Activated CD4-positive, alpha-beta T cell treated with anti-CD3 and anti-CD28 coated beads, Interleukin-2, Interleukin-4, amounts not matched to agents 100 ng/mL and 50 ng/mL, durations not matched to agents 16 hours and 8 hours (primary cell): Measurements from ENCODE around the gene C14orf132.

ENCODE experiments used
- DNase-seq: peaks from one replicate; pipeline ENCODE4 v3.0.0-alpha.2; 2020; ENCODE audit warnings: low spot score

Gene C14orf132

DNA sequence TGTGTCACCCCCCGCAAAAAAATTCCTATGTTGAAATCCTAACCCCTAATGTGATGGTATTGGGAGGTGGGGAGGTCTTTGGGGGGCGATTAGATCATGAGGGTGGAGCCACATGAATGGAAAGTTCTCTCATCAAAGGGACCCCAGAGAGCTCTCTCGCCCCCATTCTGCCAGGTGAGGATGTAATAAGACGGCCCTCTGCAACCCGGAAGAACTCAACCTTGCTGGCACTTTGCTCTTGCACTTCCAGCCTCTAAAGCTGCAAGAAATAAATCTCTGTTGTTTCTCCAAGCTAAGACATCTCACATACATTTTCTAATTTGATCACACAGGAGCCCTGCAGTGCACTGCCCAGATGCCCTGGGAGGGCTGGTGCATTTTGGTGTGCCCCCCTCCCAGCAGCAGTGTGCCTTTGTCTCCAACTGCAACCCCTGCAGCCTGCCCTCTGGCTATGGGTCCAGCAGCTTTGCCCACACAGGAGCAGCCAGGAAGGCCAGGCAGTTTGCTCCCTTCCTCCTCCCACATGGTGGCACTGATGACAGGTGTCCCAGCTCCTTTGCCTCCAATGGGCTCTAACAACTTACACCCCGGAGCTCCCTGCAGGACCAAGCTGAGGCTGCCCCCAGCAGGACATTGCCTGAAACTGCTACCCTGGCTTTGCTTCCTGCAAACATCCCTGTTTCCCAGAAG is 59.3 kb downstream of the C14orf132 start:
- peak; percentile 17 for DNase-seq

DNA sequence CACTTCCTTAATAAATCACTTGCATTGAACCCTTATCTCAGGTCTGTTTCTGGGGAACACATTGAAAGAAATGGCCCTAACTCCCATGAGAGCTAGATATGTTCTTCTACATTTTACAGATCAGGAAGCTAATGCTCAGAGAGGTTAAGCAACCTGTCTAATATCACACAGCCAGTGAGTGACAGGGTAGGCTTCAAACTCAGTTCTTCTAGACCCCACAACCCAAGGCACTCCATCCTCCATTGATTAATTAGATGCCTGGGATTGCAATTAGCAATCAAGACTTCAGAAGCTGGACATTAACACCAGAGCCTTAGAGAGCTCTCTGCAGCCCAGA is 59.8 kb downstream of the C14orf132 start:
- DNase-seq: no peak

- DNase-seq: peak; percentile 61
Observed at GRCh38 chr14:96100161-96101064, 61.3 kb downstream of the C14orf132 start.

GRCh38 chr14:96102081-96102856 is 63.1 kb downstream of the C14orf132 start:
- no peak for DNase-seq

- no peak for DNase-seq
Observed at GRCh38 chr14:96103075-96103474, 63.9 kb downstream of the C14orf132 start.

DNA sequence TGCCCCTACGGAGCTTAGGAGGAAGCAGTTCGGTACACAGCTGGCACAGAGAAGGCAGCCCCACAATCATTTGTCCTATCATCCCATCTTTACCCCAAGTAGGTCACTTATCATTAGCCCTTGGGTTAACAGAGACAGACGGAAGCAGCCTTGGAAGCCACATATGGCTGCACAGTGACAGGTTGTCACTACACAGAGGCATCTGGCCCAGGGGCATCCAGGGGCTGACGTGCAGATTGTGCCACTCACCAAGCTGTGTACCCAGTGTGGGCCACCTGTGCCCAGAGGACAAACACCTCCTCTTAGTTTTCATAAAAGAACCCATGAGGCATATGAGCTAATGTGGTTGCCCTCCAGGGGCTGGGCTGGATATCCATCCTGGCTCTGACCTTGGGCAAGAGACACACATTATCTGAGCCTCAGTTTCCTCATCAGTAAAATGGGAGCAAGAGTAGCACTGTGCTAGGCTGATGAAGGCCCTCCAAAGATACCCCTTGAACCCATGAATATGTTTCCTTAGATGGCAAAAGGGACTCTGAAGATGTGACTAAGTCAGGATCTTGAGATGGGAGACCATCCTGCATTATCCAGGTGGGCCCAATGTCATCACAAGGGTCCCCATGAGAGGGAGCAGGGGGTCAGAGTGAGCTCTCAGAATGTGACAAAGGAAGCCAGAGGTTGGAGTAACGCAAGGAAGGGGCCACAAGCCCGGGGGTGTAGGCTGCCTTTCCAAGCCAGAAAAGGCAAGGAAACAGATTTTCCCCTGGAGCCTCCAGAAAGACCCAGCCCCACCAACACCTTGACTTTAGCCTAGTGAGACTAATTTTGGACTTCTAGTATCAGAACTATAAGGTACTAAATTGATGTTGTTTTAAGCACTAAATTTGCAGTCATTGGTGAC is 64.6 kb downstream of the C14orf132 start:
- DNase-seq: no peak

DNA sequence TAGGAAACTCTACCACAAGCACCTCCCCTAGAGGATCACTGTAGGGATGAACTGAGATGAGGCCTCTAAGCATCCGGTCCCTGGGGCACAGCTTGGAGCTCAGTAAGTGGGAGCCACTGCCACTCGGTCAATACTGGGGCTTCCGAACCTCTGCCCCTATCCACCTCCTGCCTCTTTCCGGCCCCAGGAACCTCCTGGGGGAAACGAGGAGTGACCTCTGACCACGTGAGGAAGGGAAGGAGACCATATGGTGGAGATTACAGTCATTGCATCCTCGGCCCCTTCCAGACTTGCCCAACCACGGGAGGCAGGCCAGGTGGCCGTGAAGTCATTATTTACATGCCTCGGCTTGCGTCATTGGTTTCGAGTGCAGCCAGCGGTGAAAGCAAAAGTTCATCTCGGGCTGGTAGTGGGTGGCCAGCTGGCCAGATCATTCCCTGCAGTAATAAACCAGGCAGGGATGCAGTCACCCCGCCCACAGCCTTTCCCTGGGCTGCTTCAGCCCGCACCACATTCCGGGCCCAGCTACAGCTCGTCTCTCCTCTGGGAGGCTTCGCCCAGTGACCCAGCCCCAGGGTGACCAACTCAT is 65.4 kb downstream of the C14orf132 start:
- DNase-seq: no peak

GRCh38 chr14:96105089-96105925 is 66.1 kb downstream of the C14orf132 start:
- no peak for DNase-seq

- no peak for DNase-seq
Observed at GRCh38 chr14:96105926-96106441, 66.8 kb downstream of the C14orf132 start.

DNA sequence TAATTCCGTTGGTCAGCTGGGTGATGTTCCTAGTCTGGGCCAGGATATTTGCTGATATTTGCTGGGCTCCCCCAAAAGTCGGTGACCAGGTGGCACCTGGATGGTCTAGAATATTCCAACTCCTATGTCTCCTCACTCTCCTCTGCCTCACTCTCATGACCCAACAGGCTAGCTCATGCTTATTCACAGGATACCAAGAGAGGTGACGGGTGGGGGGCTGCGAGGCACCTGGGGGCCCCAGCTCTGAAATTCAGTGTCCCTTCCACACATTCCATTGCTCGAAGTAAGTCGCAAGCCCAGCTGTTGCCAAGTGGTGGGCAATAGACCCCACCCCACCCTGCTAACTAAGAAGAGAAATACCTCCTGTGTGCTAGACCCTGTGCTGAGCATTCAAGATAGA is 67.7 kb downstream of the C14orf132 start:
- DNase-seq: no peak

DNA sequence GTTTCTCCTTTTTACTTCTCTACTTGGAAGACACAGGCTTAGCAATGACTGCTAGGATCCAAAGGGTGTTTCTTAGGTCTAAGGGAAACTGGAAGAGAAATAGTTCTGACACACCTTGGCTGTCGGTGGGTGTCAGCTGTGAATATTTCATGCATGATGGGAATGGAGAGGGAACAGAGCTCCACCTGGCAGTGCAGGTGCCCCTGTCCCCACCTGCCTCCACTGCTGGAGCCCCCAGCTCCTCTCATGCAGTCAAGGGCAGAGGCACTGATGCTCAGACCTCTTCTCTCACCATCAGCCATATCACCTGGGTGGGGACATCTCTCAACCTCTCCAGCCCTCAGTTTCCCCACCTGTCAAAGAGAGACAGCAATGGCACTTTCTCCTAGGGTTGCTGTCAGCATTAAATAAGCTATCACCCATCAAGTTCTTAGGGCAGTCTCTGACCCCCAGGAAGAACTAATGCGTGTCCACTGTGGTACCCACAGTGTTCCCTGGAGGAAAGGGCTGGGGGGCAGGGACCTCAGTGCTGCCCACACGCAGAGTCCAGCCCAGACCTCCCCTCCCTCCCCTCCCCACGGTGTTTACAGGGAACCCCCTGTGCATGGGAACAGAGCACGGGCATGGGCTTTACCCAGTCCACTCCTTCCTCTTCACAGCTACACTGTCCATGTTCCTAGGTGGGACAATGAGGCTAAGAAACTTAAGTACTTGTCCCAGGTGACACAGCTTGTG is 69.1 kb downstream of the C14orf132 start:
- DNase-seq: no peak

GRCh38 chr14:96108911-96109310 is 69.7 kb downstream of the C14orf132 start:
- no peak for DNase-seq

GRCh38 chr14:96109596-96110355 is 70.6 kb downstream of the C14orf132 start:
- no peak for DNase-seq

- DNase-seq: no peak
Observed at GRCh38 chr14:96112032-96112431, 72.9 kb downstream of the C14orf132 start.

DNA sequence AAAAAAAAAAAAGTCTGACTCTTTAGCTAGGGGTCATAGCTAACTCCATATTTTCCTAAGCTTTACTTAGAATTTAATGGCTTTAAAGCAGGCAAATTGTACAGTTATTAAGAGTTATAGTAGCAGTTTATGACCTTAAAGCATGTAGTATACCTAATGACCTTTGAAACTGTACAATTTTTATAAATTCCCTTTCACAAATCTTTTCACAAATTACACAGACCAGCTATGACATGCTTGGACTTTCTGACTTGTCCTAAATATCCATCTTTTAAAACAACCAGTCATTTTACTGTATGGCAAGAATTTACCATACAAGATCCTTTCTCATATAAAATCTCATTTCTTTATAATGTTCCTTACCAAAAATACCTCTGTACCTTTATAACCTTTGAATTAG is 74.8 kb downstream of the C14orf132 start:
- no peak for DNase-seq

GRCh38 chr14:96117101-96117897 is 78.1 kb downstream of the C14orf132 start:
- no peak for DNase-seq

DNA sequence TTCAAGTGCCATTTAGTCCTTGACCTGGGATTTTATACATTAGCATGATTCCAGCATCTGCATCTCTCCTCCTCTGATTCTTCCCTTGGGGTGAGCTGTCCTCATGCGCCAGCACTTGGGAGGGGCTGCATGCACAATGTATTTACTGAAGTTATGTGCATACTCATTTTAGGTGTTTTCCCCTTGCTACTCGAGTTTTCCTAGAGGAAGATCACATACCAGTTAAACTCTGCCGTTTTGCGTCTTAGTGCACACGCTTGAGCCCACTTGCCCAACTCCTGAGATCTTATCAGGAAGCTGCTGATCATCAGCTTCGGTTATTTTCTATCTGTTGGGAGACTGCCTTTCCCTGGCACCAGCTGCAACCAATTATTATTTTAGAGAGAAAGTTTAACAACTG is 78.8 kb downstream of the C14orf132 start:
- no peak for DNase-seq

DNA sequence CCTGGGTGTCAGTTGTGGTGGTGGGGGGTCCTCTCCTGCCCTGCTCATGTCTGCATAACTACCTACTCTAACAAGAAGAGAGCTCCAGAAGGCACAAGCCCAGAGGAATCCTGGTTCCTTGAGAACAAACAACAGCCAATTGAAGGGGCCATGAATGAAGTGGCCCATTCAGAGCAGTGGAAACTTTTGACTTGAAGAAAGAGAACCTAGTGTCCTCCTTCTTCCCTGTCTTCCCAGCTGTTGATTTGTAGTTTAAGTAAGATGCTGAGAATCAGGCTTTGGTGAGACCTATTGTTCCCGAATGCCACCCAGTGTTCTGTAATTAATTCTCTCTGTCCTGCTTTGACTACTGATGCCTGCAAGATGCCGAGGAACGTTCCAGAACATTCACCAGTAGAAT is 79.2 kb downstream of the C14orf132 start:
- DNase-seq: no peak
